Measurements from ENCODE around the gene PRAC1.
A peak's percentile ranks its signal among the peaks of the same experiment; 100 is the strongest.

PRAC1 gene

DNA sequence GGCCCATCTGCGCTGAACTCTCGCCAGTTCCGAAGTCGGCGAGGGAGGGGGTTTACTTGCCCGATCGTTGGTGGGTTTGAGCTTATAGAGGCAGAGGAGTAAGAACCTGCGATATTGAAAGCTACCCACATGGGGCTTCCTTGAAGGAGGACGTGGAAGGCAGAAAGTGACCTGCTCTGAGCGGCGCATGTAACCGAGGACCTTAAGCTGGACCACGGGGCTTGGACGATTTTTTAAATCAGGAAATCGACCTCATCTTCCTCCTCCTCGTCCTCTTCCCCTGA, 2.6 kb upstream of the PRAC1 start:
- Histone ChIP-seq H3K36me3 (ENCODE audit: control insufficient read depth in 1 of 2, insufficient read depth in 2 of 2, low read length in 2 of 2) (no peaks in the 10 kb centered on the region), H3K14ac (ENCODE audit: low read length) (no peak overlapping the region), H3K4ac (ENCODE audit: low read depth, low read length) (no peak overlapping the region), H2AFZ (ENCODE audit: insufficient read depth, low read length, poor library complexity) (no peak overlapping the region), H4K8ac (ENCODE audit: low read depth, low read length) (no peak overlapping the region), H3K9me3 (ENCODE audit: insufficient read depth, low read depth, low read length) (peaks cover 11% of the 10 kb centered on the region), H3K27ac (ENCODE audit: low read depth, low read length) (no peak overlapping the region), H4K91ac (ENCODE audit: low read depth, low read length) (no peak overlapping the region), H2BK120ac (ENCODE audit: insufficient read depth, low read length, poor library complexity) (no peak overlapping the region), H3K79me1 (ENCODE audit: low read length) (no peaks in the 10 kb centered on the region), H2AK5ac (ENCODE audit: low read length) (no peak overlapping the region), H3K23ac (ENCODE audit: low read length) (no peak overlapping the region), H2BK5ac (ENCODE audit: low read depth, low read length, poor library complexity) (no peak overlapping the region), H4K12ac (ENCODE audit: low read depth, low read length) (no peak overlapping the region), H3K4me3 (ENCODE audit: low read depth, low read length) (peak overlapping the region; percentile 35), H3K79me2 (ENCODE audit: control insufficient read depth, insufficient read depth, low read length, poor library complexity) (no peaks in the 10 kb centered on the region), H3K4me1 (ENCODE audit: control insufficient read depth in 1 of 2, insufficient read depth in 2 of 2, low read length in 2 of 2) (peaks cover 3 to 9% of the 10 kb centered on the region in 2 experiments), H3K9ac (ENCODE audit: low read length) (no peak overlapping the region), H3K4me2 (ENCODE audit: low read length) (no peak overlapping the region), H3K27me3 (ENCODE audit: insufficient read depth, low read length) (peaks cover 96% of the 10 kb centered on the region), H3K18ac (ENCODE audit: low read length) (no peak overlapping the region), H2BK12ac (ENCODE audit: low read length) (no peak overlapping the region)
- DNase-seq: no peak
- no CpG with 5 or more reads among the region's 16 CpGs for WGBS (ENCODE audit: extremely low coverage, insufficient coverage, insufficient read length)

- H3K36me3 ChIP-seq (ENCODE audit: control insufficient read depth in 1 of 2, insufficient read depth in 2 of 2, low read length in 2 of 2): no peaks in the 10 kb centered on the region
- no CpG with 5 or more reads among the region's 32 CpGs for WGBS (ENCODE audit: extremely low coverage, insufficient coverage, insufficient read length)
Measured at GRCh38 chr17:48724251-48725003, 2.1 kb upstream of the PRAC1 start.

GRCh38 chr17:48723423-48724250, 1.3 kb upstream of the PRAC1 start:
- Histone ChIP-seq H3K79me1 (ENCODE audit: low read length) (no peaks in the 10 kb centered on the region), H3K18ac (ENCODE audit: low read length) (no peak overlapping the region), H3K4me1 (ENCODE audit: control insufficient read depth in 1 of 2, insufficient read depth in 2 of 2, low read length in 2 of 2) (peaks cover 11% of the 10 kb centered on the region in 2 experiments), H3K79me2 (ENCODE audit: control insufficient read depth, insufficient read depth, low read length, poor library complexity) (no peaks in the 10 kb centered on the region), H2AFZ (ENCODE audit: insufficient read depth, low read length, poor library complexity) (no peak overlapping the region), H3K23ac (ENCODE audit: low read length) (no peak overlapping the region), H3K9ac (ENCODE audit: low read length) (no peak overlapping the region), H2BK5ac (ENCODE audit: low read depth, low read length, poor library complexity) (no peak overlapping the region), H2AK5ac (ENCODE audit: low read length) (no peak overlapping the region), H4K12ac (ENCODE audit: low read depth, low read length) (no peak overlapping the region), H3K4me3 (ENCODE audit: low read depth, low read length) (no peak overlapping the region), H2BK120ac (ENCODE audit: insufficient read depth, low read length, poor library complexity) (no peak overlapping the region), H2BK12ac (ENCODE audit: low read length) (no peak overlapping the region), H3K27ac (ENCODE audit: low read depth, low read length) (no peak overlapping the region), H3K14ac (ENCODE audit: low read length) (no peak overlapping the region), H3K4me2 (ENCODE audit: low read length) (peak overlapping the region; percentile 31), H3K9me3 (ENCODE audit: insufficient read depth, low read depth, low read length) (peaks cover 11% of the 10 kb centered on the region), H4K8ac (ENCODE audit: low read depth, low read length) (no peak overlapping the region), H4K91ac (ENCODE audit: low read depth, low read length) (no peak overlapping the region), H3K4ac (ENCODE audit: low read depth, low read length) (no peak overlapping the region), H3K36me3 (ENCODE audit: control insufficient read depth in 1 of 2, insufficient read depth in 2 of 2, low read length in 2 of 2) (no peaks in the 10 kb centered on the region), H3K27me3 (ENCODE audit: insufficient read depth, low read length) (peaks cover 97% of the 10 kb centered on the region)
- no peak for DNase-seq
- no CpG with 5 or more reads among the region's 42 CpGs for WGBS (ENCODE audit: extremely low coverage, insufficient coverage, insufficient read length)

More at GRCh38 chr17:48724251-48725003, 2.1 kb upstream of the PRAC1 start:
- H3K18ac ChIP-seq (ENCODE audit: low read length): no peak overlapping the region
- H3K79me1 ChIP-seq (ENCODE audit: low read length): no peaks in the 10 kb centered on the region
- no peak overlapping the region for H2BK120ac ChIP-seq (ENCODE audit: insufficient read depth, low read length, poor library complexity)
- H4K91ac ChIP-seq (ENCODE audit: low read depth, low read length): no peak overlapping the region
- no peak overlapping the region for H3K27ac ChIP-seq (ENCODE audit: low read depth, low read length)
- H2AK5ac ChIP-seq (ENCODE audit: low read length): no peak overlapping the region
- peaks cover 96% of the 10 kb centered on the region for H3K27me3 ChIP-seq (ENCODE audit: insufficient read depth, low read length)
- H3K4me1 ChIP-seq (ENCODE audit: control insufficient read depth in 1 of 2, insufficient read depth in 2 of 2, low read length in 2 of 2): peaks cover 3 to 9% of the 10 kb centered on the region in 2 experiments
- no peak overlapping the region for H3K4ac ChIP-seq (ENCODE audit: low read depth, low read length)
- no peak overlapping the region for H3K14ac ChIP-seq (ENCODE audit: low read length)
- H3K23ac ChIP-seq (ENCODE audit: low read length): no peak overlapping the region
- no peaks in the 10 kb centered on the region for H3K79me2 ChIP-seq (ENCODE audit: control insufficient read depth, insufficient read depth, low read length, poor library complexity)
- no peak overlapping the region for H3K9ac ChIP-seq (ENCODE audit: low read length)
- H3K4me2 ChIP-seq (ENCODE audit: low read length): no peak overlapping the region
- peak overlapping the region; percentile 35 for H3K4me3 ChIP-seq (ENCODE audit: low read depth, low read length)
- peaks cover 11% of the 10 kb centered on the region for H3K9me3 ChIP-seq (ENCODE audit: insufficient read depth, low read depth, low read length)
- H2BK12ac ChIP-seq (ENCODE audit: low read length): no peak overlapping the region
- peak; percentile 59 to 77 for DNase-seq
- H4K8ac ChIP-seq (ENCODE audit: low read depth, low read length): no peak overlapping the region
- no peak overlapping the region for H4K12ac ChIP-seq (ENCODE audit: low read depth, low read length)
- H2BK5ac ChIP-seq (ENCODE audit: low read depth, low read length, poor library complexity): no peak overlapping the region
- no peak overlapping the region for H2AFZ ChIP-seq (ENCODE audit: insufficient read depth, low read length, poor library complexity)

DNA sequence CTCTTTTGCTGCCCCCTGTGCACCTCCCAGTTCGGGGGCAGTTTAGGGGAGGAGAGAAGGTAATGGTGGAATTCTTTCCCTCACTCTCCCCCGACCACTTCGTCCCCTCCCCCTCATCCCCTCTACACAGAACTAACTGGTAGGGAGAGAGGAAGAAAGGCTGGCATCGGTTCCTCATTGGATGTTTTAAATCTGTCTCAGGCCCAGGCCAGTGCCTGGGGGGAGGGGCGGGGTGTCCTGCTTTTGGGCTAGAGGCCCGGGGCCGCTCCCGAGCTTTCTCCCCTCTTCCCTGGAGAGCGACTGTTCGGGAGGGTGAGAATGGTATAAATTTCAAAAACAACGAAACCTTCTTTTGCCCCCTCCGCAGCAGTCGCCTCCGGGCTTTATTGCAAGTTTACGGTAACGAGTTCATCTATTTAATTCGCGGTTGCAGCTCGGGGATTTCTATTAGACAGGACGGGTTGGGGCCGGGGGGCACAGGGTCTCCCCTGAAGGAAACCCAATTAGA, 651 bp upstream of the PRAC1 start, which contains the start of gene PRAC2:
Gene PRAC2, plus strand, starts transcription at position 271 of the 508 bp plus-strand sequence. CDS start 1,226 bp downstream, outside the sequence.
- no peaks in the 10 kb centered on the region for H3K79me2 ChIP-seq (ENCODE audit: control insufficient read depth, insufficient read depth, low read length, poor library complexity)
- H3K27ac ChIP-seq (ENCODE audit: low read depth, low read length): no peak within 1 kb of the TSS
- no peaks in the 10 kb centered on the region for H3K36me3 ChIP-seq (ENCODE audit: control insufficient read depth in 1 of 2, insufficient read depth in 2 of 2, low read length in 2 of 2)
- peaks cover 96% of the 10 kb centered on the region for H3K27me3 ChIP-seq (ENCODE audit: insufficient read depth, low read length)
- H4K91ac ChIP-seq (ENCODE audit: low read depth, low read length): no peak within 1 kb of the TSS
- no peak within 1 kb of the TSS for H4K8ac ChIP-seq (ENCODE audit: low read depth, low read length)
- H3K23ac ChIP-seq (ENCODE audit: low read length): no peak within 1 kb of the TSS
- H3K79me1 ChIP-seq (ENCODE audit: low read length): no peaks in the 10 kb centered on the region
- H2AK5ac ChIP-seq (ENCODE audit: low read length): no peak within 1 kb of the TSS
- no peak within 1 kb of the TSS for H2BK120ac ChIP-seq (ENCODE audit: insufficient read depth, low read length, poor library complexity)
- no peak within 1 kb of the TSS for H2AFZ ChIP-seq (ENCODE audit: insufficient read depth, low read length, poor library complexity)
- no peak within 1 kb of the TSS for H3K4ac ChIP-seq (ENCODE audit: low read depth, low read length)
- H2BK12ac ChIP-seq (ENCODE audit: low read length): no peak within 1 kb of the TSS
- peaks cover 6 to 11% of the 10 kb centered on the region in 2 experiments for H3K4me1 ChIP-seq (ENCODE audit: control insufficient read depth in 1 of 2, insufficient read depth in 2 of 2, low read length in 2 of 2)
- H4K12ac ChIP-seq (ENCODE audit: low read depth, low read length): no peak within 1 kb of the TSS
- peaks cover 9% of the 10 kb centered on the region for H3K9me3 ChIP-seq (ENCODE audit: insufficient read depth, low read depth, low read length)
- WGBS (ENCODE audit: extremely low coverage, insufficient coverage, insufficient read length): no CpG with 5 or more reads among the region's 21 CpGs
- no peak within 1 kb of the TSS for H3K14ac ChIP-seq (ENCODE audit: low read length)
- H3K4me3 ChIP-seq (ENCODE audit: low read depth, low read length): no peak within 1 kb of the TSS
- no peak within 1 kb of the TSS for H2BK5ac ChIP-seq (ENCODE audit: low read depth, low read length, poor library complexity)
- H3K9ac ChIP-seq (ENCODE audit: low read length): no peak within 1 kb of the TSS
- DNase-seq: no peak
- H3K4me2 ChIP-seq (ENCODE audit: low read length): peak within 1 kb of the TSS; percentile 31
- no peak within 1 kb of the TSS for H3K18ac ChIP-seq (ENCODE audit: low read length)

All from trophoblast cell (in vitro differentiated cells and primary cell).